Peyer's patch (tissue), 4 donors: ENCODE data around the gene CD247. TPM values are rescaled to one million over a fixed set of nuclear protein-coding genes. Genes with fewer than 3 reads are reported as not detected.

Experiments used
- DNase-seq, 3 donors: peaks; one replicate each; pipeline ENCODE4 v3.0.0-alpha.2; 2017 to 2019
- H3K27ac ChIP-seq, 4 donors: fragments of 200-600 bp; sonication (generic); one replicate each; pipeline ENCODE4 v1.5.1; 2016 to 2019
- H3K27me3 ChIP-seq, 2 donors: fragments of 200-600 bp; sonication (generic); one replicate each; pipeline ENCODE4 v1.5.1; 2019
- H3K36me3 ChIP-seq, 3 donors: fragments of 200-600 bp; sonication (generic); one replicate each; pipeline ENCODE4 v1.5.1; 2016 to 2019
- H3K4me1 ChIP-seq, 4 donors: fragments of 200-600 bp; sonication (generic); one replicate each; pipeline ENCODE4 v1.5.1; 2016 to 2019
- H3K4me3 ChIP-seq, 4 donors: fragments of 200-600 bp; sonication (generic); 1 replicate in 3 of 4; 2 replicates in 1 of 4; pipeline ENCODE4 v1.5.1; 2016 to 2019; ENCODE audit warnings: mild to moderate bottlenecking in 1 of 4
- H3K9me3 ChIP-seq, 4 donors: fragments of 200-600 bp; sonication (generic); one replicate each; pipeline ENCODE4 v1.5.1; 2016 to 2019; ENCODE audit warnings: mild to moderate bottlenecking in 1 of 4
- POLR2A ChIP-seq, 2 donors: fragments of 450-650 bp; IDR thresholded peaks; one replicate each; pipeline ENCODE4 v1.5.1; 2017; ENCODE audit warnings: antibody characterized with exemption in 2 of 2, mild to moderate bottlenecking in 2 of 2, moderate library complexity in 2 of 2
- total RNA-seq, 4 donors: library from RNA; depleted of rRNA; stranded (reverse); fragments of >200 nt; gene quantifications; one replicate each; pipeline ENCODE4 v1.1.0, GENCODE V29; 2016
- TF ChIP-seq, protein P1 (sequence below), 6 experiments: fragments of 450-650 bp in 4 of 6; fragments of 200-600 bp in 2 of 6; sonication (generic) in 1 of 6; IDR thresholded peaks; one replicate each; pipeline ENCODE4 v1.5.1; 2017 to 2019; ENCODE audit warnings: antibody characterized with exemption in 6 of 6, mild to moderate bottlenecking in 3 of 6, moderate library complexity in 1 of 6

The CD247 gene
- total RNA-seq, 4 donors from 2014 or later: 1.9 to 7.4 (median 3.9) TPM; not detected in 1

DNA sequence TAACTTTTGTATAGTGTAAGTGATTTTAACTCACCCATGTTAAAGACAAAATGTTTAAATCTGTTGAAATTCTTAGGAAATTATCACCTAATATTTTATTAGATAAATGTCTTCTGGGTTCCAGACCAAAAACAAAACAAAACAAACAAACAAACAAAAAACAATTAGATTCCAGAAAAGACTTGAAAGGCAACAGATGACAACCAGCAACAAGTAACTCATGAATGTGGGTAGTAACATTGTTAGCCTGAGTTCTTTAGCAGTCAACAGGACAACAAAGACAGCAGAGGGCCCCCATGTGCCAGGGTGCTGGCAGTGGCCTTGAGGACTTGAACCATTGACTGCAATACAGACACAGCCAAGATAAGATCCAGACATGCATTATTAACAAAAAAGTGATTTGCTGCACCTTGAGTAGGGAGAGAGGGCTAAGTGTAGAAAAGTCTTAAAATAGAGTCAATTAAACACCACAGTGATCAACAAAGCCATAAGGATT is 2.4 kb upstream of the CD247 start:
- Histone ChIP-seq H3K4me1 (no peaks in the 10 kb centered on the region), H3K4me3 (no peak overlapping the region), H3K27me3 (no peaks in the 10 kb centered on the region), H3K27ac (no peak overlapping the region), H3K9me3 (no peaks in the 10 kb centered on the region), H3K36me3 (no peaks in the 10 kb centered on the region)
- DNase-seq: no peak
- no peak for TF ChIP-seq POLR2A (IDR thresholded peaks at IDR 0.05)
- TF ChIP-seq, protein P1, sequence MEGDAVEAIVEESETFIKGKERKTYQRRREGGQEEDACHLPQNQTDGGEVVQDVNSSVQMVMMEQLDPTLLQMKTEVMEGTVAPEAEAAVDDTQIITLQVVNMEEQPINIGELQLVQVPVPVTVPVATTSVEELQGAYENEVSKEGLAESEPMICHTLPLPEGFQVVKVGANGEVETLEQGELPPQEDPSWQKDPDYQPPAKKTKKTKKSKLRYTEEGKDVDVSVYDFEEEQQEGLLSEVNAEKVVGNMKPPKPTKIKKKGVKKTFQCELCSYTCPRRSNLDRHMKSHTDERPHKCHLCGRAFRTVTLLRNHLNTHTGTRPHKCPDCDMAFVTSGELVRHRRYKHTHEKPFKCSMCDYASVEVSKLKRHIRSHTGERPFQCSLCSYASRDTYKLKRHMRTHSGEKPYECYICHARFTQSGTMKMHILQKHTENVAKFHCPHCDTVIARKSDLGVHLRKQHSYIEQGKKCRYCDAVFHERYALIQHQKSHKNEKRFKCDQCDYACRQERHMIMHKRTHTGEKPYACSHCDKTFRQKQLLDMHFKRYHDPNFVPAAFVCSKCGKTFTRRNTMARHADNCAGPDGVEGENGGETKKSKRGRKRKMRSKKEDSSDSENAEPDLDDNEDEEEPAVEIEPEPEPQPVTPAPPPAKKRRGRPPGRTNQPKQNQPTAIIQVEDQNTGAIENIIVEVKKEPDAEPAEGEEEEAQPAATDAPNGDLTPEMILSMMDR (IDR thresholded peaks at IDR 0.05): peak in 1 of 6 experiments; percentile 34

DNA sequence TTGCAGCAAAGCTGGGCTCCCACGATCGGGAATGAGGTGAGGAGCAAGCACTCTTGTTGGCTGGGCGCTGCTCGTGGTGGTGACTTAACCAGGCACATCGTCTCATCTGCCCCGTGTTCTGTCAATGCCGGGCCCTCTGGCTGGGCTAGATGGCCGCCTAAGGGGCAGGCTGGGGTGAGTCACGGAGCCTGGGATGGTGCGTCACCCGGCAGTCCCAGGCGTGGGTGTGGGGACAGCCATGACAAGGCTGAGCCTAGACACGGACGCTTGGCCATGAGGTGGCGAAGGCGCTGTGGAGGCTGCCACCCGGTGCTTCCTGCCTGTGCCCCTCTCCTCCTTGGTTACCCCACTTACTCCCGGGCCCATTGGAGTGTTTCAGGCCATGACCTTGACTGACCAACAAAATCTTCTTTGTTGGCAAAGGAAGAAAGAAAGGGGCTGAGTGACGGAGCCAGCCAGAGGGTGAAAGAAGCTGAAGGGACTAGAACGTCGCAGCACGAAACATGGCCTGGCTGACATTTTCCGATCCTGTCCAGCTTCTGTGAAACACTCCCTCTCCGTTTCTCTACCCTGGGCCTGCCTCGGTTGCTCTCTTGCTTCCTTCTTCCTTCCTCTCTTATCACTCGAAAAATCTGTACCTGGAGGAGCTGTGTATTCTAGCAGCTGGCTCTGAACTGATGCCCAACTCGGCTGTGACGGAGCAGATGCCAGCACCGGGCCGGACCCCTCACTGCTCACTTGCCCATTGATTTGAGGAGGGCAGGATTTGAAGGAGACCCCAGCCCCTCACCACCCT is 596 bp downstream of the CD247 start:
- no peak for TF ChIP-seq POLR2A (IDR thresholded peaks at IDR 0.05)
- TF ChIP-seq, protein P1 (IDR thresholded peaks at IDR 0.05): no peak
- Histone ChIP-seq H3K36me3 (no peaks in the 10 kb centered on the region), H3K27me3 (no peaks in the 10 kb centered on the region), H3K4me1 (no peaks in the 10 kb centered on the region), H3K9me3 (no peaks in the 10 kb centered on the region), H3K4me3 (peak overlapping the region; percentile 34 to 42 (median 34)), H3K27ac (peak overlapping the region; percentile 61 to 82 (median 66))
- DNase-seq: peak in 2 of 3 donors; percentile 34 to 75

DNA sequence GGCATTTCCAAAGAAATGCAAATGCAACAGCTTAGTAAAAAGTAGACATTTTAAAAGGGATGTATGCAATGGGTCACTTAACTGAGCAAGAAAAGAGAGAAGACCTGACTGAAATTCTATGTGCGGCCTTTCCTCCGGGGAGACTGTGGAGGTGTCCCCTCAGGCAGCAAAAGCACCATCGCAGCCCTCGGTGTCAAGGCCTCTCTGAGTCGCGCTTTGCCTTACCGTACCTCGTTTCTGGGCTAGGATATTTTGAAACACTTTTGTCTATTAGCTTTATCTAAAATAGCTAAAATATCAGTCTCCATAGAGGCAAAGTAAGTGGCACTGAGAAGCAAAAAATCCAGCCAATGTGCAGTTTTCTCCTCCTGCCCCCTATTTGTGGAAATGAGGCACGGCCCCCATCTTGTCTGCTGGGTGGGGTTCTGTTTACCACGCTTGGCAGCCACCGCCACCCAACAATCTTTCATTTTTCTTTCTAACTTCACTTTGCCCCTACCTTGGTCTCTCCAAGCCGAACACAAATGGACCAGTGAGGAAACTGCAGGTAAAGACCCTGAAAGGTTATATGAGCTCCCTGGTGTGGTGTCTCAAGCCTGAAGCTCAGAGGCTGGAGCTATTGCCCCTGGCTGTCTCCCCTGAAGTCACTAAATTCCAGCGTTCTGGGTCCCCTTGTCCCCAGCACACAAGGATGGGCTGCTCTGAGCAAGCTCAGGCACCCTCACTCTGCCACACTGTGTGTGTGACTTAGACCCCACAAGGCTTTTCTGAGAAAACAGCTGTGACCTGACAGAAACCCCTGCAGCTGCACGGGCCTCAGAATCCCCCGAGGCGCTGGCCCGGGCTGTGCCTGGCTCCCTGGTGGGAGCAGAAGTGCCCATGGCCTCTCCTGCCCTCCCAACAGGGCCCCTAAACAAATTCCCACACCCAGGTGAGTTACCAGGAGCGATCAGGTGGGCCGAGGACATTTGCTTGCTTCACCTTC is 1.6 kb downstream of the CD247 start:
- H3K36me3 ChIP-seq: no peaks in the 10 kb centered on the region
- TF ChIP-seq POLR2A (IDR thresholded peaks at IDR 0.05): no peak
- TF ChIP-seq, protein P1 (IDR thresholded peaks at IDR 0.05): no peak
- peak overlapping the region; percentile 34 to 42 (median 34) for H3K4me3 ChIP-seq
- no peaks in the 10 kb centered on the region for H3K27me3 ChIP-seq
- no peak for DNase-seq
- H3K27ac ChIP-seq: peak overlapping the region; percentile 61 to 82 (median 66)
- H3K4me1 ChIP-seq: no peaks in the 10 kb centered on the region
- no peaks in the 10 kb centered on the region for H3K9me3 ChIP-seq

DNA sequence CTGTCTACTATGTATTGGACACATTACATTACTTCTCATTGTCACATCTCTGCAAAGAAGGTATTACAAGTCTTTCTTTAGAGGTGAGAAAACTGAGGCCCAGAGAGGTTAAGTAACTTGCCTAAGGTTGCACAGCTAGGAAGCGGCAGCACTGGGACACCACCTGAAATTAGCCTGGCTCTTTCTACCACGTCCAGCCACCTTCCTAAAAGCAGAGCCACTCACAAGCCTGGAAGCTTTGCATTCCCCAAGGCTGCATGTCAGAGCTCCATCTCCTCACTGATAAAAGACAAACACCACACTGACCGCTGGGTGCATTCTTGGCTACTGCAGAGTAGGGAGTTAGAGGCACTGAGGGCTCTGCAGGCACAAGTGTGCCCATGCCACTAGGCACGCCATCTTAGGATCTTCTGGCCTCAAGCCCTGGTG is 2.4 kb downstream of the CD247 start:
- peak overlapping the region; percentile 17 to 34 (median 34) for H3K4me3 ChIP-seq
- no peaks in the 10 kb centered on the region for H3K27me3 ChIP-seq
- no peak for TF ChIP-seq POLR2A (IDR thresholded peaks at IDR 0.05)
- TF ChIP-seq, protein P1 (IDR thresholded peaks at IDR 0.05): no peak
- no peaks in the 10 kb centered on the region for H3K4me1 ChIP-seq
- no peaks in the 10 kb centered on the region for H3K9me3 ChIP-seq
- no peak for DNase-seq
- peak overlapping the region in 3 of 4 donors; percentile 66 to 82 (median 66) for H3K27ac ChIP-seq
- no peaks in the 10 kb centered on the region for H3K36me3 ChIP-seq

DNA sequence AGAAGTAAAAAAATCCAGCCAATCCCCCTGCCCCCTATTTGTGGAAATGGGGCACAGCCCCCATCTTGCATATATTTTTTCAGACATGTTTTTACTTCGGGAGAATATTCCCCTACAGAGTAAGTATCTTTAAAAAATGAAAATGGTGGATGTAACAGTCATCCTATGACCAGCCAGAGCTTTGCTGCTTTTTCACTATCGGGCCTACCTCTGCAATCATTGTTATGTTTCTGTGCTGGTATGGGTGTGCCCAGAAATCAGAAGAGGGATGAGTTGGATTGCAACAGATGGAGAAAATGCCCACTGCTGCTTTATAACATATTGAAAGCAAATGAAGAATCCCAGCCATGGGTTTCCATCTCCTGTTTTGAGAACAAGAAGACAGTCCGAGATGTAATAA is 2.9 kb downstream of the CD247 start:
- Histone ChIP-seq H3K4me1 (no peaks in the 10 kb centered on the region), H3K27ac (peak overlapping the region in 3 of 4 donors; percentile 45 to 82 (median 66)), H3K36me3 (no peaks in the 10 kb centered on the region), H3K4me3 (peak overlapping the region in 1 of 4 donors; percentile 34), H3K27me3 (no peaks in the 10 kb centered on the region), H3K9me3 (no peaks in the 10 kb centered on the region)
- no peak for DNase-seq
- TF ChIP-seq, protein P1 (IDR thresholded peaks at IDR 0.05): no peak
